Measurements from ENCODE around the gene DBET. TPM values are rescaled to one million over a fixed set of nuclear protein-coding genes. Genes with fewer than 3 reads are reported as not detected.
"Not testable (repeated sequence)": the region's sequence is repeated elsewhere in the genome, so short reads cannot be mapped to it uniquely, and the experiment has no call there.

DBET gene
- total RNA-seq, 2 donors from 2014 or later, result not detected

DNA sequence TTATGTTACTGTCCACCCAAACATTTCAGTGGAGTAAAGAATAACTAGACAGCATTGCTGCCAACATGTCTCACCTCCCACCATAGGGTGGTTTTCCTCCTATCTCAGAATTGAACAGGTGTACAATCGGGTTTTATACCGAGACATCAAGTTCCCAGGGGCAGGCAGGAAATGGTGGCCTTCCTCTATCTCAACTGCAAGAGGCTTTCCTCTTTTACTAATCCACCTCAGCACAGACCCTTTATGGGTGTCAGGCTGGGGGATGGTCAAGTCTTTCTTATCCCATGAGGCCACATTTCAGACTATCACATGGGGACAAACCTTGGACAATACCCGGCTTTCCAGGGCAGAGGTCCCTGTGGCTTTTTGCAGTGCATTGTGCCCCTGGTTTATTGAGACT, 48.6 kb downstream of the DBET start:
- intact Hi-C loops (cut with DNase I); DNase-seq (ENCODE audit: low spot score): not testable (repeated sequence)

DNA sequence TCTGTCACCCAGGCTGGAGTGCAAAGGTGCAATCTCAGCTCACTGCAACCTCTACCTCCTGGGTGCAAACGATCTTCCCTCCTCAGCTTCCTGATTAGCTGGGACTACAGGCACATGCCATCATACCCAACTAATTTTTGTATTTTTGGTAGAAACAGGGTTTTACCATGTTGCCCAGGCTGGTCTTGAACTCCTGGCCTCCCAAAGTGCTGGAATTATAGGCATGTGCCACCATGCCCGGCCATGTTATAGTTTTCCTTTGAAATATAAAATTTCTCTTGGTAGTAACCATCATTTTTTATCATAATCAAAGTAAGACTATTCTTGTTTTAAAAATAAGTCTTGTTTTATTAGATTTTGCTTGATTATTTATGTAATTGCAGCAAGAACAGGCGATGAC, 50.7 kb downstream of the DBET start:
- DNase-seq (ENCODE audit: low spot score); intact Hi-C loops (cut with DNase I): not testable (repeated sequence)

Other genes with a start within 250 kb of the DBET start
- gene FRG1, start 123.6 kb upstream of the DBET start, total RNA-seq, result 10 to 100 TPM; 41.6 to 46.4 TPM
- not detected for gene FRG2, start 37.2 kb upstream of the DBET start, total RNA-seq
- not detected for gene DUX4, start 109.3 kb downstream of the DBET start, total RNA-seq